T-helper 2 cell (primary cell): ENCODE data around the gene HOXA11.

Experiments used
- DNase-seq, 5 experiments: peaks; one replicate each; pipeline versions ENCODE4 v3.0.0 to v3.0.0-alpha.2; 2012 to 2022

HOXA11 gene

DNA sequence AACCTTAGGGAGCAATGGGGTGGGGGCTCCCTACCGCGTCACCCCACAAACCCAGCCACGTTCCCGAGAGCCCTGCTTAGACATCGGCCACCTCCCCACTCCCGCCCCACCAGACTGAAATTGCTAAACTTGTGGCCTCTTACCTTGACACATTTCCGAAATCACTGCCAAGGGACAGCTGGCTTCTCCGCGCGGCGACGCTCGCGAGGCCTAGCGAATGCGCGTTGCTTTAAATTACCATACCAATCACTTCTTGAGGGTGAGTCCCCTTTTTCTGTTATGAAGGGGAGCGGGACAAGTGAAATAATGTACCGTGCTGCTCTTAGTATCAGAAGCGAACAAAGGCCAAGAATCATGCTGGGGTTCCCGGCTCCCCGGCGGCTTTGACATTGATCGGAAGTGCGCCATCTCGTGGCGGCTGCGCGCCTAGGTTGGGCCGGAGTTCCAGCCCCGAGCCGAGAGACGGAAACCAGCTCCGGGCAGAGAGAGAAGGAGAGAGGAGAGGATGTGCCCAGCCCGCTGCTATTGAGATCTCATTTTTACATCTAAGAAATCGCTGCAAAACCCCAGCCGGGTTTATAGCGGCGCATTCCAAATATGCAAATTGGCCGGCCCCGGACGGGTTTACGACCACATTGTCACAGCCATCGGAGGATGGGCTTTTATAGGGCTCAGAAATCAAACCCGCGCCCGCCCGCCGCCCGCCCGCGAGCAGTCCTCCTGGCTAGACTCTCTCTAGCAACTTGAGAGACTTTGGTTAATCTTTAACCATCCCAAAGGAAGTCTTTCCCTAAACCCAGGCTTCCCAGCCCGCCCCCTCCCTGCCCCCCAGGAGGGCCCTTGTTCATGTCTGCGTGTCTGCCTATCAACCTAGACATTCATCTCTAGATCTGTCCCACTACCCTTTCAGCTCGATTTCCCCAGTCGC is 5.3 kb downstream of the HOXA11 start:
- DNase-seq, result peak in 4 of 5 experiments; percentile 0 to 58 (median 42)

DNA sequence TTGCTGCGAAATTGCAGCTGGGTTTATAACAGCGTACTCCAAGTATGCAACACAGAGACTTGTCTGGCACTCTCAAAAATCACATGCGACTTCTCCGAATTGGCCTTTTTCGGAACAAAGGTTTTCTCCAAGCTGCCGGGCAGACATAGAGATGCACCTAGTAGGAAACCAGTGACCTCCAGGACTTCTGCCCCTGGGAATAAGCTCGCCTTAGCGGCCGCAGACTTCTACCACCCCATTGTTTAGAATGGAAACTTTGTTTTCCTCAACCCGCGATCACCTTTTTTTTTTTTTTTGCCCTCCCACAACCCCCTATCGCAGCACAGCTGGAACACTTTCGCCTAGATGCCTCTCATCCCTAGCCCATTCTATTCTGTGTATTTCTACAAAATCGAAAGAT is 6.0 kb downstream of the HOXA11 start:
- no peak for DNase-seq

GRCh38 chr7:27178366-27178765 is 6.7 kb downstream of the HOXA11 start:
- DNase-seq, result no peak

DNA sequence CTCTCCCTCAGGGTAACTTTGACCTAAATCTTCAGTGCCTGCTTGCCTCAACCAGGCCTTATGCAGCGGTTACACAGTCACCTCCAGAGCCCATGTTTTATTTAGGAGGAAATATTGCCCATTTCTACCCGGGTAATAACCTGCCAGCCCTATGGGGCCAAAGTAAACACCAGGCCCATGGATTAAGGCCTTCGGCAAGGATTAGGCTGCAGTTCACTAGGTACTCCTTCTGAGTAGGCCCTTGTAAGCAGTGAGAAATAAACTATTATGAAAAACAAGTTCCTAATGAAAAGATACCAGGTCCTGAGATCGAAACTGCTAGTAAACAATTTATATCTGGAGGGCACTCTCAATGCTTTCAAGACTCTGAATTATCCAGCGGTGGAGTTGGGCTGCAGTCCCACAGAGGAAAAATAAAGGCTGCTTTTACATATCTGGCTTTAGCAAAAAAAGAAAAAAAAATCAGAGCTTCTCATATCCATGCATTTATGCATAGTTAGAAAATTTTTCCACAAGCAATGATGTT is 7.2 kb downstream of the HOXA11 start:
- DNase-seq, result no peak

DNA sequence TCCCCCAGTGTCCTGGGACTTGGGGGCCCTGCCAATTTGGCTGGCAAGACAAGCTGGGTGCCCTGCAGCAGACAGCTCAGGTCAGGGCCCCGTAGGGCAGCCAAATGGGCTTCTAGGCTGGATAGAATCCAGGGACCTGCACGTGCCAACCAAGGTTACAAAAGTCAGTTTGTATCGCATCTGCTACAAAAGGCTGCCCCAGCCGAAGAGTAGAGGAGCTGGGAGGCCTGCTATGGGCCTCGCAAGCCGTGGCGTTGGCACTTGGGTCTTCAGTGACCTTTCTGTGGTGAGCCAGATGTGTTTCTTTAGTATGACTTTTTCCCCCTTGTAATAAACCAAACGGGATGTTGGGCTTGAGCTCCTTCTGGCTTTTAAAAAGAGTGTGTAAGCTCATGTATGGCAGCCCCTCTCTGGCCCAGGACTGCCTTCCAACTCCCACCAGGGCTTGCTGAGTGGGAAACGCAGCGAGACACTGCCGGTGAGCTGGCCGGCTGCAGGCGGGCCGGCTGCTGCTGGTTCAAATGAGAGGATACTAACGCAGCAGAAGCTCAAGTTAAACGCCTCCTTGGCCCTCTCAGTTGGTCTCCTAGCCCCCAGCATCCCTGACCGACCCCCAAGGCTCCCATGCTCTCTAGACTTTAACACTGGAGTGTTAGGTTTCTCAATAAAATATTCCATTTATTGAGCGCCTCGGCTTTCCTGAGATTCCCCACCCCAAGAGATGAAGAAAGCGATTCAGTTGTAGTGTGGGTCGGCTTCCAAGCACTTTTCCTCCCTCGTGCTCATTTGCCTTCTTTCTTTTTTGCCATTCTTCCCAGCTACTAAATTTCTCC is 7.9 kb downstream of the HOXA11 start:
- DNase-seq, result peak in 1 of 5 experiments; percentile 2

DNA sequence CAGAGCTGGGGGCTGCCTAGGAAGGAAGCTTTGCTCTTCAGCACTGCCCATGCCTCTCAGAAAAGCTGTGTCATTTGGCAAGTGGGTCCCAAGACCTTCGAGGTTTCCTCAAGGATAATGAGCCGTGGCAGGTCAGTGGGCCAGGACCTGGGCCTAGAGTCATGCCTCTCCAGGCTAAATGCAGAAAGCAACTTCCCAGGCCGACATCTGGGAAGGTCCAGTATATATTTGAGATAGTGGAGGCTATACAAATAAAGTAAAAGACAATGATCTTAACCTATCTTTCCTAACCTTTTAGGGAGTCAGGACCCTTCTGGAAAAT is 8.5 kb downstream of the HOXA11 start:
- no peak for DNase-seq

DNA sequence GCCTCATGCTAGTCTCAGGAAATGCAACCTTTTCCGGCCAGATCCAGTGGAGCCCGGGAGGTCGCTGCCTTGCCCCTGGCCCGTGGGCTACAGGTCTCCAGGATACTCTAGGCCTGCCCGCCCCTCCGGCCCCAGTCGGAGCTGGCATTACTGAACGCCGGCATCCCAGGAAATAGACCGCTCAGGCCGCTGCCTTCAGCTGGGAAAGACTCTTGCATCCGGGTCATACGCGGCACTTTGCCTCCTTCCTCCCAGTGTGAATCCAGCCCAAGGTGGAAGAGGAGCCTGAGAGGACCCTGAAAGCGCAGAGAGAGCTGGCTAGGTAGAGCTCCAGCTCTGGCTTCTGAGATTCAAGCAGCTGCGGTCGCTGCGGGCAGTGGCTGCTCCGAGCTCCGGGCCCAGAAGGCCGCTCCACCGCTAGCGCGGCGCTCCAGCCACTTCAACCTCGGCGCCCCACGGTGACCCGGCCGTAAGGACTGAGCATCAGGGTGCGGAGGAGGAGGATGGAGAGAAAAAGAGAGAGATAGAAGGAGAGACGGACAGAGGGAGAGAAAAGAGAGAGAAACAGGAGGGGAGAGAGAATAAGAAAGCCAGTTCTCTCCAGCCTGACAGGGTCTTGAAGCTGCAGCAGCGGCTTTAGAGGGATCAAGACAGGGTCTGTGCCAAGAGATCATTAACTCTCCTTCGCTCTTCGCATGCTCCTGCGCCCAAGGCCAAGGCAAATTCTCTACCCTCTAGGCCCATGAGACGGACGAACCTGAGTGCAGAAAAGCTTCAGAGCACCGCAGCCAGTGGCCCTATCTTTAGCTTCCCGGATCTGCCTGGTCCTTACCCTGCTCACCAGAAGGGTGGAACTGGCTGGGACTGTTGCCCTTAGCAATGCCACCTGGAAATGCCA is 9.2 kb downstream of the HOXA11 start:
- DNase-seq, result peak in 1 of 5 experiments; percentile 4

DNA sequence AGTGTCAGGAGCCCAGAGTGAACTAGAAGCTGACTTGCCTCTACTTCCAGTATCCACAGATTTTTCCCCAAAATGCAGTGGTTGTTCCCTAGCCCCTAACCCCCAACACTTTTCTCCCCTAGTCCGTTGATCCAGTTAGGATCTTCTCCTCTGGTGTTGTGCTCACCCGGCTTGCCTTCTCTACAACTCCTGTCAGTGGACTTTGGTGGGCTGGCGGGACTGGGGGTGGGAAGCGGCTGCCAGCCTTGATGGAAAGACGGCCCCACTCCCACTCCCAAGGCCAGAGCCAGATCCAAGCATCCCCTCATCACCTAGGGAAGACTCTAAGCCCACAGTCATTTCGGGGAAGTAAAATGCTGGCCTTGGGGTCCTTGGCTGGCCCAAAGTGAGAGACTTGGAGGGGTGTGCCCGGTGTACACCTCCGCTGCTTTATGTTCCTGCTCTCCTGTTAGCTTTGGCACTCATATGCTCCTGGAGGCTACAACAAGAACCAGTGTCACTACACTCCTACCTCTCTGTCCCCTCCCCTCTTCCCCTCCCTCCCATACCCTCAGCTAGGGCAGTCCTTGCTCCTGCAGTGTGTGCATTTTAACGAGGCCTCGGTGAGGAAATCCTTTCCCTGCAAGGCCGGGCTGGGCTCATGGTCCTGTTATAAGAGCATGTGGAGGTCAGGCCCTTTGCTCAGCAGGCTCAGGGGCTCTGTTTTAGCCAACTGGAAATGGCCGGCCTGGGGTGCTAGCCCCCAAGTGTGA is 10.0 kb downstream of the HOXA11 start:
- peak in 1 of 5 experiments; percentile 5 for DNase-seq

- DNase-seq, result peak in 1 of 5 experiments; percentile 11
Observed at GRCh38 chr7:27173956-27174873, 10.8 kb downstream of the HOXA11 start, which contains the start of gene HOXA10. Gene HOXA10 (minus strand): TSS chr7:27174320. CDS start chr7:27174306, 14 bp downstream.

DNA sequence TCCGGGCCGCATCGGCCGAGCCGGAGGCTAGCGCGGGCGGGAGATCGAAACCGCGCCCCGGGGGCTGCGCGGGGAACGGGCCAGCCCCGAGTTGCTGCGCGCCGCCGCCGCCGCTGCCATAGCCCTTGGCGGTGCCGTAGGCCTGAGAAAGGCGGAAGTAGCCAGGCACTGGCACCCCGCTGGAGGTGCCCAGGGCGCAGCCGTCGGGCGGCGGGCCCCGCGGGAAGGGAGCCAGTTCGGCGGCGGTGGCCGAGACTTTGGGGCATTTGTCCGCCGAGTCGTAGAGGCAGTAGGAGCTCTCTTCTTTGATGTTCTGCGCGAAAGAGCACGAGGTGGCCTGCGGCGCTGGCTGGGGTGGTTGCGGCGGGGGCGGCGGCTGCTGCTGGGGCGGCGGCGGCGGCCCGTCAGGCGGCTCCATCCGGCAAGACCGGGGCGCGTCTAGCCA is 11.5 kb downstream of the HOXA11 start:
- DNase-seq, result peak in 1 of 5 experiments; percentile 12

DNA sequence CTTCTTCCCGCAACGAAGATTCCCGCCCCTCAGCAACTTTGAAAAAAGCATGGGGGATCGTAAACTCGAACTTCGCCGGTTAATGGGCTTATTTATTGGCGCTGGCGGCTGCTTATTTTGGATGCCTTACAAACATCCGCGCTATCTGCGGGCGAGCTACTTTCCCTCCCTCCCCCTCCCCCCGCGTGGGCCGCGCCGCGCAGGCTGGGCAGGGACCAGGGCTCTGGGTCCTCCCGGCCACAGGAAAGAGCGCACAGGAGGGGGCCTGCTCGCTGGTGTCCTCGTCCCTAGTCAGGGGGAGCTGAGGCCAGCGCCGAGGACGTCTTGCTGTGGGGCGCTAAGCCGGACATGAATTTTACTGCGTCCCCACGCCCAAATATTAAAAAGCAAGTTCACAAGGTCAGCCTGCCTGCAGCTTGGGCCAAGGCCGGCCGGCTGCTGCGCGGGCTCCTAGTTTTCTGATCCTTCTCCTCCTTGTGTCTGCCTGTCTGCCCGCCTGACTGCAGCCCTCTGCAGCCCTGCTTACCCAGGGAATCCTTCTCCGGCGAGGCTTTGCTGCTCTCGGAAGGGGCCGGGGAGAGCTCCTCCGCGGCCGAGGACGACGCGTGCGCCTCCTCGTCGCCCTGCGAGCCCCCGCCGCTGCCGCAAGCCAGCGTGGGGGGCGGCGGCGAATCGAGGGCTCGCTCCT is 12.1 kb downstream of the HOXA11 start:
- peak in 1 of 5 experiments; percentile 9 for DNase-seq

DNA sequence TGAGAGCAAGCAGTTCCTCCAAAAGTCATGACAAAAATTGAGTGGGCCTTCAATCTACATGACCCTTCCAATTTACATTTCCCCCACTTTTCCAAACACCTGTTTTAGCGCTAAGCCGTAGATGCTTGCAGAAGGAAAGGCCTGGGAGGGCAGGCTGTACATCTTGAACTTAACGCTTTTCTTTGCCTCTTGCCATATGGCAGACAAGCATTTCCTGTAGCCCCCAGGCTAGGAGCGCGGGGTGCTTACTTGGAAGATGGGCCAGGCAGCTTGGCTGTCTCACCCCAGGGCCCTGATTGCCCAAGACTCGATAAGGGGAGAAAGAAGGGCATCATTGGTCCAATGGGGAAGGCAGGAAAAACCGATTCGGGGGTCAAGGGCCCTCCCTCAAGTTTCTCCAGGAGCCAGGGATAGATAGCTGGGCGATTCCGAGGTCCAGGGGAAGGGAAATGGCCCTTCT is 12.7 kb downstream of the HOXA11 start:
- DNase-seq, result no peak

GRCh38 chr7:27171637-27172314 is 13.3 kb downstream of the HOXA11 start:
- DNase-seq, result peak in 1 of 5 experiments; percentile 4

DNA sequence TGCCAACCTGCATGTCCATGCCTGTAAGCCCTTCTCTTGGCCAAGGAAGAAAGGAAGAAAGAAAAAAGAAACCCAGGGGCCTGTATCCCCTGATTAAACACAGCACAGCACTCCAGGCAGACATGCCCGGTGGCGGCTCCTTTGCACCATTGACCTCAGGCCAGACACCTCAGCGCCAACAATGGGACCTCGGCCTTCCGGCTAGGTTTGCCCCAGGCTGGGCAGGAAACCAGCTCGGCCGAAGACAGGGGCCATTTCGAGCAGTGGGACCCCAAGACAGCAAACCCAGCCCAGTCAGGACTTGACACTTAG is 13.8 kb downstream of the HOXA11 start:
- DNase-seq, result no peak

GRCh38 chr7:27170426-27171324 is 14.4 kb downstream of the HOXA11 start:
- DNase-seq, result no peak

DNA sequence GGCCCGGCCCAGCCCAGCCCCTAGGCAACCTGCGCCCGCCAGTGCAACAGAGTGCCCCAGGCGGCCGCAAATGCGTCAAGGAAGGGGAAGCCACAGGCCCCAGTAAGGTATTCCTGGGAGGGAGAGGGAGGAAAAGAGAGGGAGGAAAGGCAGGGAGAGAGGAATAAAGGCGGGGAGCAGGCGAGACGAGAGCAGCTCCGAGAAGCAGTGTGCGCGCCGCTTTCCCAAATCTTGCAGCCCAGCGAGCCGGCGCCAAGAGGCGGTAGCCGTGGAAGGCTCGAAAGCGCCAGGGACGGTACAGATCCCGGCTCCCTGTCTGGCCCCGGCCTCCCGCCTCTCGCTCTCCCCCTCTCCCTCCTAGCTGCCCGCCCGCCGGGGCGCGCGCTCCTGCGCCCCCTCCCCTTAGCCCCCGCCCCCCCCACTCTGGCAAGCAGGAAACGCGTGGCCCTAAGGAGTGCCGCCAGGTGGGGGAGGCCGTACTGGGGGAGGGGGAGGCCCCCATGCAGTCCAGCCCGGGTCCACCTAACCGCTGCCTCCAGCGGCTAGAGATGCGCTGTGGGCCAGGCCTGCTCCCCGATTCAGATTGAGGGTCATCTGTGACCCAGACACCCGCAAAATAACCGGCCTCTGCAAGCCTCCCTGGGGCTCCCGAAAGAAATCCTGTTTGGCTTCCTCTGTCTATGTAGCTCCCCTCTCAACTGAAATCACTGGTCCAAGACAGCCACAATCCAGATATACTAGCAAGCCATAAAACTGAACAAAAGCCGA is 15.2 kb downstream of the HOXA11 start:
- DNase-seq, result no peak

DNA sequence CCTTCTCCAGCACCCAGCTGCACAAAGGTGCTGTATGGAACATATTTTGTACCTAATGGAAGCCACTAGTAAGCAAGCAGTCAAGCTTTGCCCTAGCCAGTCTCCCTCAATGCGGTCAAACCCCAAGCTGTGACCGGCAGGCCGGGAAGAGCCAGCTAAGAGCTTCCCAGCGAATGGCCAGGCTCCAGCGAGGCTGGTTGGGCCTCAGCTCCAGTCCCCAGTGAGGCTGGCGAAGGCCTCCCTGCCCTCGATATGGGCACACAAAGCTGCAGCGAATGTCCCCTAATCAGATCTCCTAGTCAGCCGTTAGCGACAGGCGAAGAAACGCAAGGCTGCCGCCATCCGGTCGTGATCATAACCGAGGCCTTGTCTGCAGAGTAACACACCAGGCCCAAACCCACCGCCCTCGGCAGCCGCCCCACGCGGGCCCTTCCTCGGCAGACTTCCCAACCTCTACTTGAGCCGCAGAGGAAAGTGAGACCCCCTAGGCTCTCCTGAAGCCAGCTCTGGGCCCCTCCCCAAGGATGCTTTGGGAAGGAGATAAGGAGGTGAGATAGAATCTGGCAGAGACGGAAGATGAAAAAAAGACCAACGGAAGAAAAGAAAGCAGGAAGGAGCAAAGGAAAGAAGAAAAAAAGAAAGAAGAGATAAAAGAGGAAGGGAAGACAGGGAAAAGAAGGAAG is 16.6 kb downstream of the HOXA11 start:
- no peak for DNase-seq
